SKM-1 treated with dmso at 0.1 percent for 144 hours (cell line): ENCODE measurements around the gene RPLP1.
A peak's percentile ranks its signal among the peaks of the same experiment; 100 is the strongest.

Experiments
- DNase-seq: peaks from one replicate; lab custom pipeline; 2025; ENCODE audit not compliant: unreplicated experiment; lab: John Stamatoyannopoulos, UW

The RPLP1 gene

DNA sequence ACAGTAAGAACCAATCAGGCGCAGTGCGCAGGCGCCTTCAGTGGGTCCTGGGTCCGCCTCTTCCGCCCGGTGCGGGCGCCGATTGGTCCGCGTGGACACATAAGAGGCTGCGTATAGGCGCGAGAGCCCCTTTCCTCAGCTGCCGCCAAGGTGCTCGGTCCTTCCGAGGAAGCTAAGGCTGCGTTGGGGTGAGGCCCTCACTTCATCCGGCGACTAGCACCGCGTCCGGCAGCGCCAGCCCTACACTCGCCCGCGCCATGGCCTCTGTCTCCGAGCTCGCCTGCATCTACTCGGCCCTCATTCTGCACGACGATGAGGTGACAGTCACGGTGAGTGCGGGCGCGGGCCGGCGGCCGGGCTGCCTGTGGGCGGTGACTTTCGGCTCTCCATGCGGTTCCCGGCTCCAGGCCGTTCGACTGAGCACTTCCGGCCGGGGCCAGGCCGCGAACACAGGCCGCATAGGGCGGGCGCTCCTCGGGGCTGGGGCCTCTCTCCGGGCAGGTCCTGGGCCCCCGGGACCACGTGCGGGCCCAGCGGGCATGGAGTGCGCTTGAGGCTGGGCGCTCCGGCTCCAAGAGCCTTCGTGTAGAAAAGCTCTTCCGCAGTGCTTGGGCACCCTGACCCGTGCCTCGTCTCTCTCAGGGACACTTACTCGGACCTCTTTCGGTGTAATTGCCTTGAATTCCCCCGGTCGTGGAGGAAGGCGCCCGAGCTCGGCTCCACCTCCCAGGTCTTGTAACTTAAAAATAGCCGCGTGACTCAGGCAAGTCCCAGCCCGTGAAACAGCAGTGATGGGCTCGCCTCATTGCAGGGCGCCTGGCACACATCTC, at the start of gene RPLP1:
TSS of gene RPLP1 (plus strand) at position 127 of the 830 bp plus-strand sequence. CDS start at position 258, 131 bp downstream.
- peak; percentile 93 for DNase-seq

DNA sequence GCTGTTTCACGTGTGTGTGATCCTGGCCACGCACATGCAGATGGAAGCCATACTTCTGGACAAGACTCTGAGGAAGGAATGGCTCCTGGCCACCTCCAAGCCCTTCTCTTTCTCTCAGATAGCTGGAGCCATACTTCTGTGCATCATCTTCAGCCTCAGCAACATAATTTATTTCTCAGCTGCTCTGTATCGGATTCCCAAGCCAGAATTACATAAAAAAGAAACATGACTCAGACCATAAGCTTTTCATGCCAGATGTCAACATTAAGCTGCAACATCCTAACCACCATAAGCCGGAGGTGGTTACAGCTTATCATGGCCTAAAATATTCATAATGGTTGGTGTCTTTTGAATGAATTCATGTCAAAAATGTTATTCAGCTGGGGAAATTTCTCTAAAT, 49.0 kb upstream of the RPLP1 start:
- no peak for DNase-seq

DNA sequence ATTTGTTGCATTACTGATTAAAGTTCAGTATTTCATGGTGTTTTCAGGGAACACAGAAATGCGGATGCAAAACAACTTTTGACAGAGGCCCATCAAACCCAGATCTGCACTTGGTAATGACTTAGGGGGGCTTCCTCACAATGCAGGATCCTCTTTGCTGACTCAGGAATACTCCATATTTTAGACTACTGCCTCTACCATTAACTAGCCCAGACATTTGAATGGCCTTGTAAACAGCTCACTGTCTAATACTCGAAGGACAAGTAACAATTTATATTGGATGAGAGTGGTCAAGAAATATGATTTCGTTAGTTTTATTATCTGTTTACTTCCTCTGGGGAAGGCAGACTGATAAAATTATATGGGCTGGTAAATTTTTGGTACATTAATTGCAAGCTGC, 47.5 kb upstream of the RPLP1 start:
- no peak for DNase-seq

DNA sequence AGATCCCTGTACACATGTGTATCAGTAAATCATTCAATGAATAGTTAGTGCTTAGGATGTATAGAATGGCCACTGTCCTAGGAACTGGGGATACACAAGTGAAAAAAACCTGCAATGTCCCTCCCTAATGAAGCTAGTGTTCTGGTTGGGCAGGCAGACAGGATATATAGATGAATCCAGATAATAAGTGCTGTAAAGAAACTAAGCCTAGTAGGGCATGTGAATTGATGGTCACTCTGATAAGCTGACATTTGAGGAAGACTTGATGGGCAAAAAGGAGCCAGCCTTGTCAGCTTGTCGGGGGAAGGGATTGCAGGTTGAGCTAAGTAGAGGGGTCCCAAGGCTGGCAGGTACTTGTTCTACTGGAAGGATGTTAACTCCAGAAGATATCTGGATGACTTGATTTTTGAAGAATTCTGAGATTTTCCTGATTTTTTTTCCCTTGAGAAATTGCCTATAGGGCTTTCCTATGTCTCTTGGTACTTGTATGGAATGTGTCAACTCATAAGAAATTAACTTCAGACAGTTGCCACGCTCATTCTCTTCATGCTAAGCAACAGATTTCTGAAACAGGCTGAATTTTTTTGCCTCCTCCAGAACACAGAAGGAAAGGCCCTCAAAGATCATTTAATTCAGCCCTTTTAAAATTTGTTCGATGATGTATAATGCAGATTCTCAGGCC, 44.8 kb upstream of the RPLP1 start:
- no peak for DNase-seq

DNA sequence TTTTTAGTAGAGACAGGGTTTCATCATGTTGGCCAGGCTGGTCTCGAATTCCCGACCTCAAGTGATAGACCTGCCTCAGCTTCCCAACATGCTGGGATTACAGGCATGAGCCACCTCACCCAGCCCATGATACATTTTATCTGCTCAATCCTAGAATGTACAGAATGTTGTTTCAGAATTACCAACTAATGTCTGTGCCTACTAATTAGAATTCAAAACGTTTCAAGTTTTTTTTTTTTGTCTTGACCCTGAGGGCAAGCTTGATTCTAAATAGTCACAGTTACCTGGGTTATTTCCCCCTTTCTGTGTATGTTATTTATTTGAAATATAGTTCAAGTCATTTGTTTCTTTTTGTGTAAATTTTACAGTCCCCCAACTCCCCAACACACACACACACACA, 43.8 kb upstream of the RPLP1 start:
- DNase-seq: no peak

DNA sequence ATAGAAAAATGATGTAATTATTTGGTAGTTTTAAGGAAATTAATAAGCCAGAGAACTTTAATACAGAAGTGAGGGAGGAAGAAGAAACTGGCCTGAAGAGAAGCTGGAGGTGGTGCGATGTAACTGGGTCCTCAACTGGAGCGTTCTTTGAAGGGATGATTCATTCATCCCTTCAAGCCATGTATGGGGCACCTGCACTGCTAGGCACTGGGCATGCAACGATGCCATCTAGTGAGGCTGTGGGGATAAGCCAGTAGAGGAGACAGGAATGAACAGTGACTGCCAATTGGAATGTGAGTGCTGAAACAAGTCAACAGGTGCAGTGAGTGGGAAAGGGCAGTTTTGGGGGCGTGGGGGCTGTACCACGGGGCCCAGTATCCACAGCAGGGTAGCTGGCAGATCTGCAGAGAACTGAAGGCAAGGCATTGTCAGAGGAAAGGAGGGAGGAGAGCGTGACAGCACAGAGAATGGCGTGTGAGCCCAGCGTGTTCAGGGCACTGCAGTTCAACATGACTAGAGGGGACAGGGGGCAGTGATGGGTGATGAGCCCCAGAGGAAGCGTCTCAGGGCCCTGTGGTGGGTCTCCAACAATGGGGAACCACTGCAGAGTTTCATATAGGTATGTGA, 42.3 kb upstream of the RPLP1 start:
- DNase-seq: no peak

DNA sequence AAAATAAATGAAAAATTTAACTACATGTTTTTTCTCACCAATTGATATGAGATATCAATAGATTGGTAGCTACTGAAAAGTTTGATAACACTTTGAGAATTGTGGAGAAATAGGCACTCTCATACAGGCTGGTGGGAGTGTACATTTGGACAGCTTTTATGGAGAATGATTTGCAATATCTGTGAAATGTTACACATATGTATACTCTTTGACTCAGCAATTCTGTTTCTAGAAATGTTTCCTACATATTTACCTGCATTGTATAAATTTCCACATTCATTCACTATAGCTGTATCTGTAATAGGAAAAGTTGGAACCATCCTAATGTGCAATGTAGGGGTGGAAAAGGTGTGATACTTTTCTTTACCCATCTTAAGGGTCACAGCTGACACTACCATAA, 40.3 kb upstream of the RPLP1 start:
- no peak for DNase-seq

DNA sequence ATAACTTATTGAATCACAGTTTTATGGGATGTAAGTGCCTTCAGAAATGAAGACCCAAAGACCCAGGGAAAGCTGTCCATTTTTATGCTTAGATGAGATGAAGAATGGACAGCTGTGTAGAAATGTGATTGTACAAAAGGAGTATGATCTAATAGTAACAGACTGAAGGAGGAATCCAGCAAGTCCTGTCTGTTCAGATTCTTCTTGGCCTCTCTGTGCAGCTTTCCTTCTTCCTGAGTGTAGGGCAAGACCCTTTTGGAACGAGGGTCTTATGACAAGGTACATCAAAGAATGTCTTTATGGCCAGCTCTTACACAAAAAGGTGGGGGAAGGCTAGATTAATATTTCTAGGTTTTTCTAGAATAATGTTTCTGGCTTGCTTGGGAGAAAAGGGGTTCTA, 39.9 kb upstream of the RPLP1 start:
- no peak for DNase-seq

DNA sequence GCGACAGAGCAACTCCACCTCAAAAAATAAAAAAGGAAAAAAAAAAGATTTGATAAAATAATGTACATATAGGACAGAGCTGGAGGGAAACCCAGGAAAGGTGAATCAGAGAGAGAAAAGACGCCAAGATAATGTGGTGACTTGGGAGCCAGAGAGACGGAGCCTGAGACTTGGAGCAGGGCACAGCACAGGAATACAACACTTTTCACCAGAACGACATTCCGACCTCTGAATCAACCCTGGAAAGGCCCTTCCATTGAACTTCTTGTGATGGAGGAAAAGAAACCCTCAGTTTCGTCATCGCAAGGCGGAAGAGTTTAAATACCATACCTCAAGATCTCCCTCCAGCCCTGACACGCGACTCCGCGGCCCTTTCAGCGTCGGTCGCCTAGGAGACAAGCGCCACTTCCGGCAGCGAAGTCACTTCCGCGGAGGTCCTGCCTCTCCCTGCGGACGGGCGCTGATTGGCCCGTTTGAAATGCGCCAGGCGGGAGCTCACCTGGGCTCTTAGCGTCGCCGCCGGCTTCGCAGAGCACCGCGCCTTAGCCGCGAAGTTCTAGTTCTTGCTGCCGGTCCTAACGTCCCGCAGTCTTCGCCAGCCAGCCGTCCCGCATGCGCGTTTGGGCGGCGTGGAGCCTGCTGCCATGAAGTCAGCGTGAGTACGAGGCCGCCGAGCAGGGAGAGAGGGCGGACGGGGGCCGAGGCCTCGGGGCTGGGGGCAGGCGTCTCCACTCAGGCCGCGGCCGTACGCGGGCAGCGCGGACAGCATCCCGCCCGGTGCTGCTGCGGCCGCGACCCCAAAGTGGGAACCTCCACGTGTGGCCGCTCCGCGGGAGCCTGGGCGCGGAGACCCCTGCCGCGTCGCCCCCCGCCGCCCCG, 38.6 kb upstream of the RPLP1 start, which contains the start of gene KIF23:
TSS of gene KIF23 (plus strand) at position 528 of the 879 bp plus-strand sequence. CDS start at position 645, 117 bp downstream.
- DNase-seq: peak; percentile 95

DNA sequence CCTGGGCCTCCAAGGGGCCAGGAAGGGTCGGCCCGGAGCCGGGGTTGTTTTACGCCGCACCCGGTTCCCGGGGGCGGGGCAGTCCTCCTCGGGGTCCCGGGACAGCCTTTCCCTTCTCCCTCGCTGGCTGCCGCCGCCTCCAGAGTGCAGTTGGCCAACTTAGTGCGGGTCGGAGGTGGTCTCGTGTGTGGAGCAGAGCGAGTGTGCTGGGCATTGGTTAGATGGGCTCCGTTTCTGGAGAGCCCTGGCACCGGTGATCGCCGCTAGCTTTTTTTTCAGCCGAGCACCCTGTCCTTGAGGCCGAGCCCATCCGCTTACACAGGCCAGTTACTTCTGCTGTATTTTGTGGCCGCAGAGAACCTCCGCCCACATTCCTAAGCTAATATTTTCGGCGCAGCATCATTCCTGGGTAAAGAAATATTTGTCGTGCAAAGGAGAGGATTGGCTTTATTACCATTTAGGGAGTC, 37.9 kb upstream of the RPLP1 start:
- DNase-seq: peak; percentile 35

DNA sequence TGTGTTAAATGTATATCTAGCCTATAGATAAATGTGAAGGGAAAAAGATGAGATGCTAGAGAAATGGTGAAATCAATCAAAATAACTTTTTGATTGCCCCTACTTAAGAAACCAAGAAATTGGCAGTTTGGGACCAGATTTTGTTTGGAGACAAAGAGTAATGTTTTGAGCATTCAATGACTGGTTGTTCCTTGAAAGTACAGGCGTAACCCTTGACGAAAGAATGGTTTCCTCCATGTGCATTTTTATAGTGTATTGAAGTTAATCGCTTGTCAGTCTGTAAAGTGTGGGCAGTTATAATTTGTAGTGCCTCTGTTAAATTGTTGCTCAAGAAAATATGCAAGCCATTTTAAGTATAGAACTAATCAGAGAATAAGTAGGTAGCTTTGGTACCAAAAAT, 37.2 kb upstream of the RPLP1 start:
- DNase-seq: no peak

DNA sequence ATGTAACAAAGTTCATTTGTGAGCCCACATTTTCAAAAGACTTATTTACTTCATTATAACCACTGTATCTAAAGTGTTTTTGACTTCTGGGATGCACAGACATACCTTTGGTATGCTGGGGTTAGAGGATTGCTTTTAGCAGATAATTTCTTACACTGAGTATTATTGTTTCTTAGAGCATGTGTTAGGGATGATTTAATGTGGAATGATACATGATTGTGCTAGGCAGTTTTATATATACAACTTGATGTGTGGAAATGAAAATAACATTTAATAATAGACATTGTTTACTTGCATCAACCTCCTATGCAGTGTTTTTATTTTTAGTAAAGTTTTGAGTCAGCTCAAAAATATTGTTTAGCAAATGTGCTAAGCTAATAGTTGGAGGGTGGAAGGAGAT, 35.0 kb upstream of the RPLP1 start:
- no peak for DNase-seq

DNA sequence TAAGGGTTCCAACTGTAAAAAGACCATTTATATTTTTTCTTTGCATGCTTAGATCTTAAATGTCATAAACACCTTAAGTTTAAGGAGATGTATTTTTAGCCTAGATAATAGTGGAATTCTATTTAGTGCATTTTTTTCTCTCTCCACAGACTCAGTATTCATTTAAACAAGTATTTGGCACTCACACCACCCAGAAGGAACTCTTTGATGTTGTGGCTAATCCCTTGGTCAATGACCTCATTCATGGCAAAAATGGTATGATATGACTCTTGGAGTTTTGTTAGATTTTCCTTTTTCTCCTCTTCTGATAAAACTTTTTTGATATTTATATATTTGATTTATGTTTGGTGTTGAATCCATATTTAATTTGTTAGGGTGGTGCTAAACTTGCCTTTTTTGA, 31.1 kb upstream of the RPLP1 start:
- DNase-seq: no peak

DNA sequence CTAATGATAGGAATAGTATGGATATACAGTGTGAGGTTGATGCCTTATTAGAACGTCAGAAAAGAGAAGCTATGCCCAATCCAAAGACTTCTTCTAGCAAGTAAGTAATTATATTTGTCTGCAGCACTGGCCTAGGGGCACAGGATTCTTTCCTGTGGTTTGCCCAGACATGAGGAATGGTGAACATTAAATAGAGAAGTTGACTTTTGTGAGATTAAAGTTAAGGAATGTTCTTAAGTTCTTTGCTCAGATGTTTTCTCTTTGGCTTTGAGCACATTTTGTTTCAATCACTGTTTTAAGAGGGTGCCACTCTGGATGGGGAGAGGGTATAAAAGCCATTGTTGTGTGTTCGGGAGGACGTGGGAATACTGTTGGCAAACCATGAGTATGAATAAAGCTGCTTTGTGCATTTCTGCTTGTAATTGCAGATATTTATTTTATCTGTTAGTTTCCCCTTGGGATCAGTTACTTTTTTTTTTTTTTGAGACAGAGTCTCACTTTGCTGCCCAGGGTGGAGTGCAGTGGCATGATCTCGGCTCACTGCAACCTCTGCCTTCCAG, 30.2 kb upstream of the RPLP1 start:
- no peak for DNase-seq

DNA sequence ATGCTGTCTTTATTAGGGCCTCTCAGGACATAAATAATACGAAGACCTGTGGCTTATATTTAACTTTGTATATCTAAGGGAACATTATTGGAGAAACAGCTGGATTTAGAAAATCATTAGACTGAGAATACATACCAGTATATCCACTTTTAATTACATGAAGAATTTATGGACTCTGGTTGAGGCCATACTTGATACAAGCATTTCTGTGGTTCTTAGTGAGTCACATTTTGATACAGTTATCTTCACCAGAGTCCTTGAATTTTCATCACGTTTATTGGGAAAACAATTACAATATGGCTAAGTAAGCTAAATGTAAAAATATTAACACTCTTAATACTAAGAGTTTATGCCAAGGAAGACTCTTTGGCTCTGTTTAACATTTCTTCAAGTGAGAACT, 28.6 kb upstream of the RPLP1 start:
- no peak for DNase-seq

DNA sequence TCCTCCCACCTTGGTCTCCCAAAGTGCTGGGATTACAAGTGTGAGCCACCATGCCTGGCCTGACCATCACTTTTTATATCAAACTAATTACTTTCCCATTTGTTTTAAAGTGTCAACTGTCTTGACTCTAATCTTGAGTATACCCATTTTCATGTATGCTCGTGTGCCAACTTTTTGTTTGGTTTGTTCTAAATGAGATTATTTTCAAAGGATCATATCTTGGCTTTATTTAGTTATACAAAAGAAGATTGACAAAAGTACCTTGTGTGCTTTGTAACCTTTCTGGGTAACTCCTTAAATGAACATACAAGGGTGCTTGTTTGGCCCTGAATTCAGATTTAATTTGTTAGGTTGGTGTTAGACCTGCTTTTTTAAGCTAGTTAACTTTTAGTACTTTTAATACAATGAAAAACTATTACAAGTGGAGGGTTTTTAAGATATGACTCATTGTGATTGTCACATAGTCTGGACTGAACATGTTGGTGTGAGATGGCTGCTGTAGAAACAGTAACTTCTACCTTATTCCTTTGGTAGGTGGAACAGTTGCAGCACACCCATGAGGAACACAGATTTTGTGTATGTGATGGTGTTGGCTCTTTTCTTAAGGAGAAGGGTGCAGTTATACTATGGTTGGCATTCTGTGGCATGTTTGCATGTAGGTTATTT, 27.7 kb upstream of the RPLP1 start:
- DNase-seq: no peak

DNA sequence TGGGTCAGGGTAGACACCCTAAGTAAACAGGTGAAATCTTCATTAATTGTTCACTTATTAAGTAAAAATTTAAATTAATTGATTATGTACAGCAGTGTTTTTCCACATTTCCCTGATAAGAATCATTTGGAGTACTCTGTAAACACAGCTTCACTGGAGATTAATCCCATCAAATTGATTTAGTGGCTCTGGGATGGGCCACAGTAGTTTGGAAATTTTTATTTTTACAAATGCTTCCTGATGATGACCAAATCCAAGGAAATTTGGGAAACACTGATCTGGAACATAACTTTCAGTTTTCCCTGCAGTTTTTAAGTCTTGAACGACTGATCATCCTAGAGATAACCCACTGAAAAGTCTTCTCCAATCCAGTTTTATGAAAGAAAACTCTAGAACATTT, 18.8 kb upstream of the RPLP1 start:
- DNase-seq: no peak

DNA sequence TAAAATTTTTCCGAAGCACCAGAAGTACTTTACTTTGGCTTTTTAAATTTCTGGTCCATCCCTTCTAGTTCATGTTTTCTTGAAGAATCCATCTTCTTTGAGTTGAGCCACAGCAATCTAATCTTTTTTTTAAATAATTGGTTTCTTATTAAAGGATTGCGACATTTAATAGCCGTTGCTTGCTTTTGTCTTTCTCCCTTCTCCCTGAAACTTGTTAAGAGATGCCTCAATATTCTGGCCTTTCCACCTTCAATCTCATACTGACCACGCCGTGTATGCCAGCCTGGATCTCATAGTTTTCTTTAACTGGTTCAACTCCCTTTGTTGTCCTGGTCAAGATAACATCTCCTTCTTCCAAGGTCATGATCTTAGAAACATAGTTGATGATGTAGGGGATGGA, 18.4 kb upstream of the RPLP1 start:
- no peak for DNase-seq

DNA sequence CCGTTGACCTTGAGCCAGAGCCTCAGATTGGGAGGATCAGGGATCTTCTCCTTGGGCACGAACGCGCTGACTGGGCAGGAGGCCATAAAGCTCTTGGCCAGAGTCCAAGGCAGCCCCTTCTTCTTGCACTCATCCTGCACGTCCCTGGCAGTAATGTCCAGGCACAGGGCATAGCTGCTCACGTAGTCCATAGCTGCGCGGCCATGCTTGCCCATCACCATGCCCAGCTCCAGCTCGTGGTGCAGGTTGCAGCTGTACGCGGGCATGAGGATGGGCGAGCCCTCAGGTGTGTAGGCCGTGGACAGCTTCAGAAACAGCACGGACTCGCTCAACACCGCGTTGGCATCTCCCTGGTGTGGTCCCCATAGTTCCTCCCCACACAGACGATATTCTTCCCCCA, 17.9 kb upstream of the RPLP1 start:
- no peak for DNase-seq

DNA sequence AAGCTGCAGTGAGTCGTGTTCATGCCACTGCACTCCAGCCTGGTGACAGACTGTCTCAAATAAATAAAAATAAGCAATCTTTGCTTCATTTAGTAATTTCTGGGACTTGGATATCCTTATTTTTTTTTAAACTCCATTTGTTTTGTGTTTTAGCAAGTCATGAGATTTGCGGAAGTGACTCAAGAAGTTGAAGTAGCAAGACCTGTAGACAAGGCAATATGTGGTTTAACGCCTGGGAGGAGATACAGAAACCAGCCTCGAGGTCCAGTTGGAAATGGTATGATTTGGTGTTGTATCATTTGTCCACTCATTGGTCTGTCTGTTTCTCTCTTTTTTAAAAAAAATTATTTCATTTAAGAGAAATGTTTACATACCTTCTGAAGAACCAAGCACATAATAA, 16.6 kb upstream of the RPLP1 start:
- DNase-seq: no peak
